GM18511 (cell line): ENCODE results near the gene TNPO1.
"Not testable (repeated sequence)": the region's sequence is repeated elsewhere in the genome, so short reads cannot be mapped to it uniquely, and the experiment has no call there.

ENCODE experiments used
- ATAC-seq: cut with Tn5 transposase; IDR thresholded peaks from one replicate; pipeline ENCODE4 v1.9.1; 2021; ENCODE audit warnings: mild to moderate bottlenecking, moderate library complexity; ENCODE audit not compliant: unreplicated experiment

The TNPO1 gene

GRCh38 chr5:72925336-72926010, 109.0 kb downstream of the TNPO1 start:
- no peak for ATAC-seq

GRCh38 chr5:72932686-72933085, 116.2 kb downstream of the TNPO1 start:
- not testable (repeated sequence) for ATAC-seq

- ATAC-seq: not testable (repeated sequence)
These were observed 118.7 kb downstream of the TNPO1 start for GRCh38 chr5:72934953-72935725.

DNA sequence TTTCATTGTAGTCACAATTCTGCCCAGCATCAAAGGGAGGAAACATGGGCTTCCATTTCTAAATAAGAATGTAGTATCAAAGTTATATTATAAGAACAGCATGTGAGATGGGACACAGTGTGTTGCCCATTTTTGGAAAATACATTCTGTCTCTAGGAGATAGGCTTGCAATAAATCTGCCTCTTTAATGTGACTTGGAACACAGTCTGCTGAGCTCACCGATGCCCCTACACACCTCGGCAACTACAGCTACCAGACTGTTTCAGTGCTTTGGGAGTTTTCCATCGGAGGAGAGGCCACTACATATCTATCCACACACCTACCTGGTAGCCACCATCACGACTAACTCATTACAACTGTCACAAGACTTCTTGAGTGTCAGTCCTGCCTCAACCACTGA, 120.4 kb downstream of the TNPO1 start:
- ATAC-seq: no peak

DNA sequence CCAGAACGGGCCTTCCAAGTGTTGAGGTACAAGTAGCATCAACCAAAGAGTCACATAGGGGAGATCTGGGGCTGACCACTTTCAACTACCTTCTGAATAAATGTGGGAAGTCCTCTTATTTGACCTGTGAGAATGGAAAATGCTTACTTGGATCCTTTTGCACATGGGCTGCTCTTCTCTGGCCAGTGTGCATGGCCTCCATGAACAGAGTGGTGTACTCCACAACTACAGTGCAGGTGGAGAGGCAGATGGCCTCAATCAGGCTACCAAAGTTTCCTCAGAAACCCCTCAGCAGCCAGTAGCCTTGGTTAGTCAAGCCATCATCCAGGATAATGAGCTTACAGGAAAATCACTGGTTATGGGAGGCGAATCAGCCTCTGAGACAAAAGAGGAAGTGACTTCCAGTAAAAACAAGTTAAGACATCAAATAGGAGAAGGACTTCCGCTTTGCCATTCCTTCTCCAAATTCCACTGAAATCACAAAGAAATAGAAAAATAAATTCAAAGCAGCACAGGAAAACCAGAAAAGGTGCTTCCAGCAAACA, 121.1 kb downstream of the TNPO1 start:
- ATAC-seq: no peak

GRCh38 chr5:72938206-72938605, 121.7 kb downstream of the TNPO1 start:
- no peak for ATAC-seq

DNA sequence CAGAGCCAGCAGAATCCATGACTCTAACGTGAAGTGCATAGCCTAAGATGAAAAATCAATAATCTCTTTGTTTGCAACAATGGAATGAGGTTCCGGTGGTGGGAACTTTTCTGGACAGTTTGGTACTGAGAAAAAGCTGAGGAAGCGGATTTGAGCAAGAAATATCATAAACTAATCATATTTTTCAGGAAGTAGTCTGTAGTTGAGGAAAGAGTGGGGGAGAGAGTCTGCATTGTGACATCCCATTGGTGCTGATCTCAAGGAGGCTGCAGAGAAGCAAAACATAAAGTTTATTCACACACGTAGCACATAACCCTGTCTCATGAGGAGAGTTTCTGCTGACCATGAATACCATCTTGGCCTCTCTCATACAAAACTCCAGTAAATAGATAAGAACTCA, 123.6 kb downstream of the TNPO1 start:
- ATAC-seq: no peak

GRCh38 chr5:72943307-72943706, 126.8 kb downstream of the TNPO1 start:
- no peak for ATAC-seq

DNA sequence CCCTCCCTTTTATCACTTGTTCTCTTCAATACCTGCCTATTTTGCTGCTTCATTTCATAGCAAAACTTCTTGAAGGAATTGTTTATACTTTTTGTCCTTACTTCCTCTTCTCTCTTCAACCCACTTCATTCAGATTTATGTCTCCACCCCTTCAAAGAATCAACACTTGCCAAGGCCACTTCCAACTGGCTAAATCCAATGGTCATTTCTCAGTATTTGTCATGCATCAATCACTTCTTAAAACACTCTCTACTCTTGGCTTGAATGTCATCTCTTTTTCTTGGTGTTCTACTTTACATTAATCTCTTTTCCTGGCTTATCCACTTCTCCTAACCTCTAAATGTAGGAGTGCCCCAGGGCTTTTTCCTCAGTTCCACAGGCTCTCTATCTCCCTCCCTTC, 131.0 kb downstream of the TNPO1 start:
- no peak for ATAC-seq

- ATAC-seq: no peak
These were observed 133.0 kb downstream of the TNPO1 start for GRCh38 chr5:72949481-72949880.

DNA sequence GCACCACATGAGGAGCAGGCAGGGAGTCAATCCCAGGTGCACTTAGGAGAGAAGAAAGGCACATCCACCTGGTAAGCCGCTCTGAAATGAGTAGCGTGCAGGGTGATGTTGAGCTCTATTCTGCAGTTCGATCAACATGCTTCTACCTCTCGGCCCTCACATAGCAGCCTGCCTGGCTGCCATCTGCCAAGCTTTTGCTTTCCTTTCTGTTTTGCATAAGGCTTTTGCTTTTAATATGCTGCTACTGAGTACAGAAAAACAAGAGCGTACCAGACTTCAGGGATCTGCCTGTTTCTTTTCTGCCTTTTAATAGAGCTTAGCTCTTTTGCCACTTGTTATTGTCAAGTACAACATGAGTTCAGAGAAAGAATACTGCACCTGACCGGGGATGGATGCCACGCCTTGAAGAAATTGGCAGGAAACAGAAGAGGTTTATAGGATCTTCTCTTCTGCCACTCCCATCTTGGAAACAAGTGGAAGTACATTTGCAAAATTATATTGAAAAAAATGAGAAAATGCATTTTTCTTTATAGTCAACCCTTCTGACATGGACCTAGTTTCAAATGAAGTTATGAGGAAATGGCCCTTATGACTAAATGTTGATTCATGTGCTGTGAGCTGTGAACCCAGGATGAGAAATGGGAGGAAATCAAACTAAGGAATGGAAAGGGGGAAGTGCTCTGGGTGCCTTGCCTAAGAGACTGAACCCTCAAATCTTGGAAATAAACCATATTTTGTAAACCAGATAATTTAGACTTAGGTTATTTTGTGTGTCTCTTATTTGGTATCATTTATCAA, 135.4 kb downstream of the TNPO1 start:
- no peak for ATAC-seq

DNA sequence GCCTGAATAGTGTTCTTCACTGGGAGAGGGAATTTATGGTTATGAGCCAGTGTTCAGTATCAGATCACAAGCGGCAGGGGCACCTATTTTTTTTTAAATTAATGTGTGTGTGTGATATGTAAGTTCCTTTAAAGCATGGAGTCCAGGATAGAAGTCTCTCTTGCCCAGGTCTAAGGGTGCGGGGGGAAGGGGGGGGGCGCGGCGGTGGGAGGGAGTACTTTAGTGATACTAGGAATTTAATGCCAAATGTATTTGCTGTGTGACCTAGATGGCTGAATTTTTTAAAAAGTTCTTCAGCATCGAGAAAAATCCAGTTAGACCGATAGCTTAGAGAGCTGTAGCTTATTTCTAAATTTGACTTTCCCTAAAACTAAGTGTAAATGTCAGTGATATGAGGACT, 137.9 kb downstream of the TNPO1 start:
- no peak for ATAC-seq

GRCh38 chr5:72955143-72955767, 138.8 kb downstream of the TNPO1 start:
- peak; percentile 64 for ATAC-seq

- peak; percentile 96 for ATAC-seq
These were observed 139.4 kb downstream of the TNPO1 start, which contains the start of gene FCHO2 for GRCh38 chr5:72955768-72956323. FCHO2 (plus strand) TSS chr5:72956041; CDS start chr5:72956097, 56 bp downstream.

GRCh38 chr5:72956324-72957140, 140.1 kb downstream of the TNPO1 start:
- peak; percentile 40 for ATAC-seq

GRCh38 chr5:72957337-72957736, 140.9 kb downstream of the TNPO1 start:
- no peak for ATAC-seq

DNA sequence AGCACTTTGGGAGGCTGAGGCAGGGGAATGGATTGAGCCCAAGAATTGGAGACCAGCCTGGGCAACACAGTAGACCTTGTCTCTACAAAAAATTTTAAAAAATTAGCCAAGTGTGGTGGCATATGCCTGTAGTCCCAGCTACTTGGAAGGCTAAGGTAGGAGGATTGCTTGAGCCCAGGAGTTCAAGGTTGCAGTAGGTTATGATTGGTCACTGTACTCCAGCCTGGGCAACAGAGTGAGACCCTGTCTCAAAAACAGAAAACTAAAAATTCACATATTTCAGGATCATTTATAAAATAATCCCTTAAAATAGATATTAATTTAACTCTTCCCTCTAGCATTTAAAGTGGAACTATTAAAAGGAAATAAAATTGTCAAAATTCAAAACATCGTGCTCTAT, 142.8 kb downstream of the TNPO1 start:
- ATAC-seq: no peak
